Esophagus muscularis mucosa (tissue), 3 donors: Measurements from ENCODE around the gene MCM9.

ENCODE experiments used
- CTCF ChIP-seq, 3 experiments: fragments of 200-600 bp in 2 of 3; fragments of 450-650 bp in 1 of 3; sonication (generic) in 2 of 3; IDR thresholded peaks; one replicate each; pipeline ENCODE4 v1.5.1; 2017 to 2019; ENCODE audit warnings: antibody characterized with exemption in 3 of 3, mild to moderate bottlenecking in 2 of 3, moderate library complexity in 1 of 3
- POLR2A ChIP-seq: fragments of 450-650 bp; IDR thresholded peaks from one replicate; pipeline ENCODE4 v1.6.1; 2017; ENCODE audit warnings: antibody characterized with exemption, moderate library complexity, mild to moderate bottlenecking, low read depth
- POLR2AphosphoS5 ChIP-seq, 2 donors: sonication (generic); formaldehyde crosslinking; IDR thresholded peaks; one replicate each; pipeline ENCODE4 v1.6.1; 2017; ENCODE audit warnings: antibody characterized with exemption in 2 of 2

DNA sequence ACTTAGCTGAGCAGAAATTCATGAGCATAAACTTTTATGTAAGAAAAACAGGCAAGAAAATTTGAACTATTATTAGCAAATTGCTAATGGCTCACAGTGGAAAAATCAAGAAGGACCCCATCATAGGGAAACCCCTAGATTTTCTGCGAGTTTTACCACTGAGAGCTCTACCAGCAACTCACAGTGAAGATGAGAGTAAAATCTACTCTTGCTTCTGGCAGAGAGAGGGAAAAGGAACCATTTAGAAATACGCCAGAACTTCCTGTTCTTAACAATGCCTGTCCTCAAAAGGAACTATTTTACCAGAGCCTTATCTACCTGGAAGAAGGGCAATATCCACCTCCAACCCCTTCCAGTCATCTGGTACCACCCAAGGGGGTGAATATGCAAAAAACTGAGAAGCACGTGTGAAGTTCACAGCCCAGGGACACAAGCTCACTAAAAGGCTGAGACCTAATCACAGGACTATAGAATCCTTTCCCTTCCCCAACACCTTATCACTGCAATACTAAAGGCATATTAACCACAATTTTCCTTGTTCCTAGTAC, 75.4 kb downstream of the MCM9 start:
- no peak for TF ChIP-seq POLR2A
- no peak for TF ChIP-seq CTCF (IDR thresholded peaks at IDR 0.05)
- TF ChIP-seq POLR2AphosphoS5 (IDR thresholded peaks at IDR 0.05), result no peak
